HepG2 (cell line): Measurements from ENCODE around the gene USP5. TPM values are rescaled to one million over a fixed set of nuclear protein-coding genes. Genes with fewer than 3 reads are reported as not detected.

Source experiments
- ATAC-seq: fragments of 200-7000 bp; cut with Tn5 transposase; 3 replicates; pipeline ENCODE4 v1.9.1; 2020; ENCODE audit warnings: mild to moderate bottlenecking, moderate library complexity
- BruUV-seq: library from RNA; stranded (reverse); fragments of 400-500 nt; replicated peaks from 2 replicates; lab custom pipeline; 2021; lab: Mats Ljungman, UMichigan
- CTCF ChIA-PET: fragments of 300-600 bp; formaldehyde crosslinking; extraction: SDS; loops from one replicate; lab custom pipeline; 2021; ENCODE audit warnings: low total read pairs, inconsistent platforms, low intra/inter-chr PET ratio; lab: Yijun Ruan, JAX
- POLR2A ChIA-PET: fragments of 350-600 bp; sonication (Branson Sonifier 250); formaldehyde crosslinking; loops from one replicate; lab custom pipeline; 2020; ENCODE audit warnings: antibody characterized with exemption, inconsistent platforms; lab: Yijun Ruan, JAX
- DNase-seq: peaks from one replicate; pipeline ENCODE4 v3.0.0-alpha.2; 2015; ENCODE audit warnings: low spot score
- FAIRE-seq: peaks from 3 replicates; lab custom pipeline; 2011; peaks lifted over from hg19 to GRCh38; lab: Jason Lieb, UNC
- H2AFZ ChIP-seq: one replicate; pipeline ENCODE4 v1.6.1; 2011; ENCODE audit warnings: low read length, inconsistent platforms
- H3K27ac ChIP-seq: fragments of 300-600 bp; 3 replicates; pipeline ENCODE4 v1.8.0; 2011; ENCODE audit warnings: mixed run types, mild to moderate bottlenecking, mixed read lengths, low read length, inconsistent platforms; ENCODE audit not compliant: insufficient read depth; ENCODE audit errors: extremely low read length
- H3K27me3 ChIP-seq, 2 experiments: fragments of 200-600 bp in 1 of 2; 2 replicates in 1 of 2; 3 replicates in 1 of 2; pipeline versions ENCODE4 v1.6.0 to v1.8.0; 2011; ENCODE audit warnings: low read length in 2 of 2, mild to moderate bottlenecking in 2 of 2, moderate library complexity in 2 of 2, inconsistent platforms in 1 of 2; ENCODE audit not compliant: insufficient read depth in 2 of 2, control insufficient read depth in 1 of 2
- H3K36me3 ChIP-seq, 2 experiments: fragments of 200-600 bp in 1 of 2; replicated peaks in 1 of 2; 2 replicates in 1 of 2; 3 replicates in 1 of 2; pipeline versions ENCODE4 v1.5.1 to v1.8.0; 2011; ENCODE audit warnings: low read length in 2 of 2, inconsistent platforms in 1 of 2; ENCODE audit not compliant: insufficient read depth in 2 of 2, control insufficient read depth in 1 of 2
- H3K4me1 ChIP-seq: 2 replicates; pipeline ENCODE4 v1.5.1; 2012; ENCODE audit warnings: low read length, inconsistent platforms; ENCODE audit not compliant: insufficient read depth
- H3K4me2 ChIP-seq: 2 replicates; pipeline ENCODE4 v1.6.0; 2011; ENCODE audit warnings: low read depth, low read length, inconsistent platforms
- H3K4me3 ChIP-seq, 3 experiments: fragments of 200-600 bp in 1 of 3; sonication (generic), shearing (Covaris generic) in 1 of 3; replicated peaks in 1 of 3; 2 replicates each; pipeline ENCODE4 v1.5.1; 2011 to 2016; ENCODE audit warnings: low read length in 3 of 3, inconsistent platforms in 2 of 3, low read depth in 2 of 3, mild to moderate bottlenecking in 2 of 3, control low read depth in 1 of 3, mixed read lengths in 1 of 3; ENCODE audit not compliant: insufficient read depth in 1 of 3
- H3K79me2 ChIP-seq: one replicate; pipeline ENCODE4 v1.6.1; 2011; ENCODE audit warnings: low read length, inconsistent platforms; ENCODE audit not compliant: insufficient read depth
- H3K9ac ChIP-seq: 2 replicates; pipeline ENCODE4 v1.6.0; 2011; ENCODE audit warnings: mild to moderate bottlenecking, low read depth, low read length, inconsistent platforms; ENCODE audit not compliant: insufficient read depth
- H3K9me3 ChIP-seq: 2 replicates; pipeline ENCODE4 v1.5.1; 2012; ENCODE audit warnings: mild to moderate bottlenecking, low read length
- H4K20me1 ChIP-seq: 2 replicates; pipeline ENCODE4 v1.6.0; 2011; ENCODE audit warnings: inconsistent platforms, mild to moderate bottlenecking, low read length, moderate library complexity; ENCODE audit not compliant: insufficient read depth
- BATF2 ChIP-seq: sonication (generic); formaldehyde crosslinking; IDR thresholded peaks from 2 replicates; pipeline ENCODE4 v1.8.0; 2022; ENCODE audit warnings: mild to moderate bottlenecking, missing genetic modification reagents, moderate library complexity
- CCDC6 ChIP-seq: sonication (generic); formaldehyde crosslinking; IDR thresholded peaks from 2 replicates; pipeline ENCODE4 v1.8.1; 2022; ENCODE audit warnings: mild to moderate bottlenecking, missing genetic modification reagents, moderate library complexity
- DNMT3B ChIP-seq: conservative IDR thresholded peaks from 2 replicates; pipeline ENCODE4 v1.6.1; 2016; ENCODE audit warnings: missing biosample characterization, control low read depth
- POLR2A ChIP-seq, 2 experiments: IDR thresholded peaks; 2 replicates each; pipeline ENCODE4 v1.6.1; 2011; ENCODE audit warnings: low read depth in 2 of 2, low read length in 2 of 2, mild to moderate bottlenecking in 1 of 2, moderate library complexity in 1 of 2; ENCODE audit not compliant: insufficient read depth in 1 of 2
- TBX2 ChIP-seq: sonication (generic); formaldehyde crosslinking; IDR thresholded peaks from 2 replicates; pipeline ENCODE4 v1.5.0; 2020; ENCODE audit warnings: missing genetic modification reagents, mild to moderate bottlenecking, borderline replicate concordance
- ZBTB44 ChIP-seq: sonication (generic); formaldehyde crosslinking; IDR thresholded peaks from 2 replicates; pipeline ENCODE4 v1.4.0; 2020; ENCODE audit warnings: missing genetic modification reagents
- ZMYM4 ChIP-seq: sonication (generic); formaldehyde crosslinking; IDR thresholded peaks from 2 replicates; pipeline ENCODE4 v1.8.1; 2023; ENCODE audit warnings: mild to moderate bottlenecking, missing genetic modification reagents
- ZNF121 ChIP-seq: sonication (generic); formaldehyde crosslinking; IDR thresholded peaks from 2 replicates; pipeline ENCODE4 v1.5.0; 2020; ENCODE audit warnings: mild to moderate bottlenecking, missing genetic modification reagents
- WGBS: methylation state at CpG from one replicate; pipeline ENCODE4 v1.1.6; 2017; ENCODE audit warnings: low lambda C conversion rate; 5-methylcytosine and 5-hydroxymethylcytosine counted together
- in situ Hi-C: cut with HindIII; loops from 2 replicates; pipeline ENCODE4 v1.10.0; 2017; ENCODE audit warnings: low pct_unique_long_range_greater_than_20kb; ENCODE audit not compliant: extremely low pct_ligation_motif_present
- intact Hi-C: fragments of 100-400 bp; cut with micrococcal nuclease; formaldehyde crosslinking; loops from one replicate; pipeline ENCODE4 v1.10.0; 2022; ENCODE audit not compliant: unreplicated experiment
- polyA plus RNA-seq, 8 experiments: library from polyadenylated mRNA; depleted of rRNA in 3 of 8; stranded (reverse) in 7 of 8; unstranded in 1 of 8; fragments of >200 nt; fragmentation: Illumina TruSeq in 4 of 8; extraction: Trizol in 4 of 8; gene quantifications; 2 replicates each; pipeline versions ENCODE4 v1.2.1 to v1.2.3, GENCODE V29; 2011 to 2016; ENCODE audit warnings: low read depth in 4 of 8, missing spikeins in 1 of 8, mixed read lengths in 1 of 8; ENCODE audit not compliant: insufficient read depth in 1 of 8
- total RNA-seq, 5 experiments: library from RNA; depleted of rRNA; stranded (reverse); fragments of >200 nt; fragmentation: Illumina TruSeq; extraction: Trizol; gene quantifications; 2 replicates each; pipeline ENCODE4 v1.2.3, GENCODE V29; 2016; ENCODE audit warnings: low read depth in 1 of 5
- TF ChIP-seq, protein P1 (sequence below): sonication (generic); formaldehyde crosslinking; IDR thresholded peaks from 2 replicates; pipeline ENCODE4 v1.8.1; 2023; ENCODE audit warnings: mild to moderate bottlenecking, missing genetic modification reagents

The USP5 gene
- total and polyA plus RNA-seq, 2 of the 13 experiments (the other 11 are each of a cell fraction or from before 2014, with no cell fraction given): 39.6 to 56.0 TPM

GRCh38 chr12:6816598-6816997 is 35.4 kb upstream of the USP5 start:
- Histone ChIP-seq H3K4me2 (no peak overlapping the region), H3K9me3 (no peaks in the 10 kb centered on the region), H3K27ac (no peak overlapping the region), H3K9ac (no peak overlapping the region), H3K4me3 (no peak overlapping the region), H4K20me1 (no peaks in the 10 kb centered on the region), H3K79me2 (no peaks in the 10 kb centered on the region), H2AFZ (no peak overlapping the region), H3K36me3 (no peaks in the 10 kb centered on the region), H3K27me3 (peaks cover 5 to 34% of the 10 kb centered on the region in 2 experiments; a peak in 4 of 5 replicates), H3K4me1 (peaks cover 38% of the 10 kb centered on the region)
- DNase-seq (no peak), FAIRE-seq (no peak), ATAC-seq (no peak)
- 10% methylated on average over 3 of the region's 3 CpGs for WGBS
- no TSS peak for BruUV-seq
- TF ChIP-seq CCDC6 (CRISPR knock-in tag): no peak
- intact Hi-C loops (no loop called here), in situ Hi-C loops (no loop called here)
- ChIA-PET POLR2A (no interaction called here), CTCF (no interaction called here)

- DNase-seq (no peak), FAIRE-seq (no peak), ATAC-seq (no peak)
- H2AFZ ChIP-seq: no peak overlapping the region
- peak in 1 of 2 experiments; percentile 8; a peak in 1 of 4 replicates for TF ChIP-seq POLR2A (IDR thresholded peaks at IDR 0.05; ENCODE audit: insufficient read depth in 1 of 2, low read depth in 2 of 2, low read length in 2 of 2)
- TF ChIP-seq ZNF121 (CRISPR knock-in tag): no peak
- TF ChIP-seq, protein P1, sequence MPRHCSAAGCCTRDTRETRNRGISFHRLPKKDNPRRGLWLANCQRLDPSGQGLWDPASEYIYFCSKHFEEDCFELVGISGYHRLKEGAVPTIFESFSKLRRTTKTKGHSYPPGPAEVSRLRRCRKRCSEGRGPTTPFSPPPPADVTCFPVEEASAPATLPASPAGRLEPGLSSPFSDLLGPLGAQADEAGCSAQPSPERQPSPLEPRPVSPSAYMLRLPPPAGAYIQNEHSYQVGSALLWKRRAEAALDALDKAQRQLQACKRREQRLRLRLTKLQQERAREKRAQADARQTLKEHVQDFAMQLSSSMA: no peak
- no peak for TF ChIP-seq DNMT3B (CRISPR knock-in tag)
- no peak for TF ChIP-seq ZBTB44 (CRISPR knock-in tag)
- TF ChIP-seq ZMYM4 (CRISPR knock-in tag): no peak
- TF ChIP-seq BATF2 (CRISPR knock-in tag): no peak
- TF ChIP-seq TBX2 (CRISPR knock-in tag): no peak
- peaks cover 42% of the 10 kb centered on the region for H3K4me1 ChIP-seq
- no peak overlapping the region for H3K27ac ChIP-seq
- in situ Hi-C loops (no loop called here), intact Hi-C loops (no loop called here)
- no peaks in the 10 kb centered on the region for H3K9me3 ChIP-seq
- peaks cover 5 to 34% of the 10 kb centered on the region in 2 experiments; a peak in 4 of 5 replicates for H3K27me3 ChIP-seq
- no peak overlapping the region for H3K4me3 ChIP-seq
- H3K79me2 ChIP-seq: no peaks in the 10 kb centered on the region
- ChIA-PET POLR2A (no interaction called here), CTCF (no interaction called here)
- H3K9ac ChIP-seq: no peak overlapping the region
- no peaks in the 10 kb centered on the region for H4K20me1 ChIP-seq
- H3K36me3 ChIP-seq: no peaks in the 10 kb centered on the region
- 25% methylated on average over 8 of the region's 8 CpGs for WGBS
- H3K4me2 ChIP-seq: no peak overlapping the region
- no TSS peak for BruUV-seq
These were observed 34.9 kb upstream of the USP5 start for GRCh38 chr12:6817098-6817497.
